DMS 273 (cell line): Measurements from ENCODE around the gene TMEM225B.
"Not testable (repeated sequence)": the region's sequence is repeated elsewhere in the genome, so short reads cannot be mapped to it uniquely, and the experiment has no call there.

Experiments
- DNase-seq: peaks from one replicate; lab custom pipeline; 2025; ENCODE audit not compliant: unreplicated experiment; lab: John Stamatoyannopoulos, UW

Gene TMEM225B

GRCh38 chr7:99623091-99623693, 25.1 kb downstream of the TMEM225B start:
- DNase-seq = no peak

- DNase-seq = no peak
These were observed 25.8 kb downstream of the TMEM225B start for GRCh38 chr7:99623702-99624447.

- no peak for DNase-seq
These were observed 26.4 kb downstream of the TMEM225B start for GRCh38 chr7:99624484-99624883.

GRCh38 chr7:99625321-99625720, 27.3 kb downstream of the TMEM225B start:
- no peak for DNase-seq

- no peak for DNase-seq
These were observed 27.9 kb downstream of the TMEM225B start for GRCh38 chr7:99625961-99626360.

- no peak for DNase-seq
These were observed 28.6 kb downstream of the TMEM225B start for GRCh38 chr7:99626661-99627060.

- DNase-seq = no peak
These were observed 29.4 kb downstream of the TMEM225B start for GRCh38 chr7:99627513-99627912.

GRCh38 chr7:99628471-99629465, 30.7 kb downstream of the TMEM225B start:
- no peak for DNase-seq

- no peak for DNase-seq
These were observed 31.6 kb downstream of the TMEM225B start for GRCh38 chr7:99629643-99630042.

GRCh38 chr7:99631295-99632109, 33.4 kb downstream of the TMEM225B start:
- DNase-seq = peak; percentile 44

- not testable (repeated sequence) for DNase-seq
These were observed 39.3 kb downstream of the TMEM225B start for GRCh38 chr7:99637414-99637813.

GRCh38 chr7:99638731-99639130, 40.7 kb downstream of the TMEM225B start:
- no peak for DNase-seq

- no peak for DNase-seq
These were observed 41.2 kb downstream of the TMEM225B start for GRCh38 chr7:99639267-99639666.

- no peak for DNase-seq
These were observed 44.0 kb downstream of the TMEM225B start for GRCh38 chr7:99642027-99642426.

GRCh38 chr7:99643464-99643863, 45.4 kb downstream of the TMEM225B start:
- no peak for DNase-seq

- DNase-seq = no peak
These were observed 46.4 kb downstream of the TMEM225B start for GRCh38 chr7:99644431-99644830.

GRCh38 chr7:99645590-99645989, 47.5 kb downstream of the TMEM225B start:
- DNase-seq = no peak

GRCh38 chr7:99648843-99649242, 50.8 kb downstream of the TMEM225B start:
- no peak for DNase-seq

GRCh38 chr7:99651290-99651689, 53.2 kb downstream of the TMEM225B start:
- DNase-seq = no peak

GRCh38 chr7:99652671-99653070, 54.6 kb downstream of the TMEM225B start:
- no peak for DNase-seq

- DNase-seq = not testable (repeated sequence)
These were observed 55.2 kb downstream of the TMEM225B start for GRCh38 chr7:99653269-99653668.
